ENCODE data around the gene ICE1.

DNA sequence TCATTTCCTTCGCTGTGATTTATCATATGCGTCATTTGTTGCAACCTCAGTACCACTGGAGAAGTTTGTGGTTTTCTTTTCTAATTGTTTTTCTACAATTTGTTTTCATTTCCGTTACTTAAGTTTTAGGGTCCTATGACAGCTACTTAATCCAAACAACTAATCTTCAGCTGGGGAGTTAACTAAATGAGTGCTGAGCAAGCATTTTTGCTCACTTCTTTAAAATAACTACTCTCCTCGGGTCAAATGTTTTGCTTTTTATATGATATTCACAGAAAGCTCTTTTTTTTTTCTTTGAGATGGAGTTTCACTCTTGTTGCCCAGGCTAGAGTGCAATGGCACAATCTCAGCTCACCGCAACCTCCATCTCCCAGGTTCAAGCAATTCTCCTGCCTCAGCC lies 14.6 kb upstream of the ICE1 start:
- TF ChIP-seq, protein P1, sequence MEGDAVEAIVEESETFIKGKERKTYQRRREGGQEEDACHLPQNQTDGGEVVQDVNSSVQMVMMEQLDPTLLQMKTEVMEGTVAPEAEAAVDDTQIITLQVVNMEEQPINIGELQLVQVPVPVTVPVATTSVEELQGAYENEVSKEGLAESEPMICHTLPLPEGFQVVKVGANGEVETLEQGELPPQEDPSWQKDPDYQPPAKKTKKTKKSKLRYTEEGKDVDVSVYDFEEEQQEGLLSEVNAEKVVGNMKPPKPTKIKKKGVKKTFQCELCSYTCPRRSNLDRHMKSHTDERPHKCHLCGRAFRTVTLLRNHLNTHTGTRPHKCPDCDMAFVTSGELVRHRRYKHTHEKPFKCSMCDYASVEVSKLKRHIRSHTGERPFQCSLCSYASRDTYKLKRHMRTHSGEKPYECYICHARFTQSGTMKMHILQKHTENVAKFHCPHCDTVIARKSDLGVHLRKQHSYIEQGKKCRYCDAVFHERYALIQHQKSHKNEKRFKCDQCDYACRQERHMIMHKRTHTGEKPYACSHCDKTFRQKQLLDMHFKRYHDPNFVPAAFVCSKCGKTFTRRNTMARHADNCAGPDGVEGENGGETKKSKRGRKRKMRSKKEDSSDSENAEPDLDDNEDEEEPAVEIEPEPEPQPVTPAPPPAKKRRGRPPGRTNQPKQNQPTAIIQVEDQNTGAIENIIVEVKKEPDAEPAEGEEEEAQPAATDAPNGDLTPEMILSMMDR (optimal IDR thresholded peaks at IDR 0.05 in 1 of 3, IDR thresholded peaks at IDR 0.05 in 1 of 3, conservative IDR thresholded peaks at IDR 0.05 in 1 of 3; ENCODE audit: extremely low read depth in 1 of 3, insufficient read depth in 2 of 3, low read length in 3 of 3): no peak
- no peak for TF ChIP-seq EZH2 (IDR thresholded peaks at IDR 0.05; ENCODE audit: low read length)
